ENCODE data around the gene KCNH6.

Gene KCNH6

GRCh38 chr17:63519972-63520882, 2.9 kb upstream of the KCNH6 start:
- no peak for DNase-seq (ENCODE audit: low read depth, low spot score)
- no peak for TF ChIP-seq CTCF (IDR thresholded peaks at IDR 0.05; ENCODE audit: low read depth, low read length)
- in situ Hi-C loops (cut with HindIII; ENCODE audit: low sequenced_read_pairs), result no loop called here
- no peak overlapping the region for H3K4me3 ChIP-seq (ENCODE audit: low read depth, low read length)

- H3K4me3 ChIP-seq (ENCODE audit: low read depth, low read length), result no peak overlapping the region
- in situ Hi-C loops (cut with HindIII; ENCODE audit: low sequenced_read_pairs), result no loop called here
- no peak for TF ChIP-seq CTCF (IDR thresholded peaks at IDR 0.05; ENCODE audit: low read depth, low read length)
- no peak for DNase-seq (ENCODE audit: low read depth, low spot score)
These were observed 893 bp downstream of the KCNH6 start for GRCh38 chr17:63524051-63524450.

GRCh38 chr17:63525190-63525946, 2.2 kb downstream of the KCNH6 start:
- no peak for DNase-seq (ENCODE audit: low read depth, low spot score)
- in situ Hi-C loops (cut with HindIII; ENCODE audit: low sequenced_read_pairs), result no loop called here
- no peak overlapping the region for H3K4me3 ChIP-seq (ENCODE audit: low read depth, low read length)
- no peak for TF ChIP-seq CTCF (IDR thresholded peaks at IDR 0.05; ENCODE audit: low read depth, low read length)

- in situ Hi-C loops (cut with HindIII; ENCODE audit: low sequenced_read_pairs), result no loop called here
- H3K4me3 ChIP-seq (ENCODE audit: low read depth, low read length), result no peak overlapping the region
These were observed 3.7 kb downstream of the KCNH6 start for GRCh38 chr17:63526861-63527260.

GRCh38 chr17:63528183-63528582, 5.0 kb downstream of the KCNH6 start:
- in situ Hi-C loops (cut with HindIII; ENCODE audit: low sequenced_read_pairs), result no loop called here
- DNase-seq (ENCODE audit: low read depth, low spot score), result no peak
- no peak for TF ChIP-seq CTCF (IDR thresholded peaks at IDR 0.05; ENCODE audit: low read depth, low read length)
- no peak overlapping the region for H3K4me3 ChIP-seq (ENCODE audit: low read depth, low read length)

More at GRCh38 chr17:63526861-63527260, 3.7 kb downstream of the KCNH6 start:
- no peak for DNase-seq (ENCODE audit: low read depth, low spot score)
- TF ChIP-seq CTCF (IDR thresholded peaks at IDR 0.05; ENCODE audit: low read depth, low read length), result no peak

GRCh38 chr17:63529711-63530556, 6.8 kb downstream of the KCNH6 start:
- no peak overlapping the region for H3K4me3 ChIP-seq (ENCODE audit: low read depth, low read length)
- in situ Hi-C loops (cut with HindIII; ENCODE audit: low sequenced_read_pairs), result no loop called here
- no peak for DNase-seq (ENCODE audit: low read depth, low spot score)
- TF ChIP-seq CTCF (IDR thresholded peaks at IDR 0.05; ENCODE audit: low read depth, low read length), result no peak
